WTC11 (cell line): ENCODE measurements around the gene STK25. TPM values are rescaled to one million over a fixed set of nuclear protein-coding genes. Genes with fewer than 3 reads are reported as not detected.

Experiments used
- ATF1 ChIP-seq: sonication (generic); formaldehyde crosslinking; IDR thresholded peaks from 2 replicates; pipeline ENCODE4 v1.8.1; 2023; ENCODE audit warnings: mild to moderate bottlenecking, moderate library complexity, missing genetic modification reagents
- CBFB ChIP-seq: sonication (generic); formaldehyde crosslinking; IDR thresholded peaks from 2 replicates; pipeline ENCODE4 v1.8.1; 2022; ENCODE audit warnings: mild to moderate bottlenecking, low read depth, missing genetic modification reagents
- CREB1 ChIP-seq: sonication (generic); formaldehyde crosslinking; IDR thresholded peaks from 2 replicates; pipeline ENCODE4 v1.8.0; 2023; ENCODE audit warnings: mild to moderate bottlenecking, missing genetic modification reagents
- ESRRA ChIP-seq: sonication (generic); formaldehyde crosslinking; IDR thresholded peaks from 2 replicates; pipeline ENCODE4 v1.8.1; 2022; ENCODE audit warnings: mild to moderate bottlenecking, missing genetic modification reagents, borderline replicate concordance
- FOXK1 ChIP-seq: sonication (generic); formaldehyde crosslinking; IDR thresholded peaks from 2 replicates; pipeline ENCODE4 v1.8.0; 2022; ENCODE audit warnings: mild to moderate bottlenecking, moderate library complexity, missing genetic modification reagents
- GABPB1 ChIP-seq: sonication (generic); formaldehyde crosslinking; IDR thresholded peaks from 2 replicates; pipeline ENCODE4 v1.8.1; 2023; ENCODE audit warnings: mild to moderate bottlenecking, missing genetic modification reagents
- IRF2 ChIP-seq: sonication (generic); formaldehyde crosslinking; IDR thresholded peaks from 2 replicates; pipeline ENCODE4 v1.8.0; 2022; ENCODE audit warnings: low read depth, missing genetic modification reagents, borderline replicate concordance
- NFATC4 ChIP-seq: fragments of 250-450 bp; sonication (Bioruptor Pico); IDR thresholded peaks from 2 replicates; pipeline ENCODE4 v1.9.0; 2021; ENCODE audit warnings: mild to moderate bottlenecking
- NFYB ChIP-seq: sonication (generic); formaldehyde crosslinking; conservative IDR thresholded peaks from 2 replicates; pipeline ENCODE4 v1.8.0; 2022; ENCODE audit warnings: low read depth, missing genetic modification reagents
- NR3C1 ChIP-seq: sonication (generic); formaldehyde crosslinking; conservative IDR thresholded peaks from 2 replicates; pipeline ENCODE4 v1.8.1; 2023; ENCODE audit warnings: low read depth, mild to moderate bottlenecking, missing genetic modification reagents
- OVOL2 ChIP-seq: fragments of 250-450 bp; sonication (Bioruptor Pico); IDR thresholded peaks from 2 replicates; pipeline ENCODE4 v1.9.0; 2021; ENCODE audit warnings: mild to moderate bottlenecking, borderline replicate concordance
- SMAD4 ChIP-seq: sonication (generic); formaldehyde crosslinking; IDR thresholded peaks from 2 replicates; pipeline ENCODE4 v1.8.0; 2022; ENCODE audit warnings: mild to moderate bottlenecking, missing genetic modification reagents
- TCF7 ChIP-seq: sonication (generic); formaldehyde crosslinking; IDR thresholded peaks from 2 replicates; pipeline ENCODE4 v1.8.0; 2022; ENCODE audit warnings: mild to moderate bottlenecking, low read depth, missing genetic modification reagents, moderate library complexity
- ZBTB21 ChIP-seq: sonication (generic); formaldehyde crosslinking; IDR thresholded peaks from 2 replicates; pipeline ENCODE4 v1.8.1; 2023; ENCODE audit warnings: mild to moderate bottlenecking, missing genetic modification reagents, borderline replicate concordance
- total RNA-seq: library from RNA; stranded (reverse); gene quantifications from 3 replicates; pipeline ENCODE4 v1.2.3, GENCODE V29; 2021
- TF ChIP-seq, protein P1 (sequence below): sonication (generic); formaldehyde crosslinking; IDR thresholded peaks from 2 replicates; pipeline ENCODE4 v1.8.0; 2023; ENCODE audit warnings: missing genetic modification reagents
- TF ChIP-seq, protein P2 (sequence below): sonication (generic); formaldehyde crosslinking; conservative IDR thresholded peaks from 2 replicates; pipeline ENCODE4 v1.8.1; 2023; ENCODE audit warnings: mild to moderate bottlenecking, low read depth, missing genetic modification reagents, moderate library complexity
- TF ChIP-seq, protein P3 (sequence below): fragments of 250-450 bp; sonication (Bioruptor Pico); IDR thresholded peaks from 2 replicates; pipeline ENCODE4 v1.8.0; 2021; ENCODE audit warnings: mild to moderate bottlenecking
- TF ChIP-seq, protein P4 (sequence below): sonication (generic); formaldehyde crosslinking; IDR thresholded peaks from 2 replicates; pipeline ENCODE4 v1.8.1; 2022; ENCODE audit warnings: low read depth, mild to moderate bottlenecking, moderate library complexity, missing genetic modification reagents, borderline replicate concordance
- TF ChIP-seq, protein P5 (sequence below): sonication (generic); formaldehyde crosslinking; IDR thresholded peaks from 2 replicates; pipeline ENCODE4 v1.8.1; 2023; ENCODE audit warnings: mild to moderate bottlenecking, missing genetic modification reagents
- TF ChIP-seq, protein P6 (sequence below): sonication (generic); formaldehyde crosslinking; IDR thresholded peaks from 2 replicates; pipeline ENCODE4 v1.8.0; 2023; ENCODE audit warnings: missing genetic modification reagents, mild to moderate bottlenecking, borderline replicate concordance
- TF ChIP-seq, protein P7 (sequence below): sonication (generic); formaldehyde crosslinking; IDR thresholded peaks from 2 replicates; pipeline ENCODE4 v1.8.1; 2023; ENCODE audit warnings: mild to moderate bottlenecking, missing genetic modification reagents, moderate library complexity
- TF ChIP-seq, protein P8 (sequence below): sonication (generic); formaldehyde crosslinking; IDR thresholded peaks from 2 replicates; pipeline ENCODE4 v1.8.0; 2022; ENCODE audit warnings: mild to moderate bottlenecking, missing genetic modification reagents
- TF ChIP-seq, protein P9 (sequence below): sonication (generic); formaldehyde crosslinking; IDR thresholded peaks from 2 replicates; pipeline ENCODE4 v1.8.0; 2022; ENCODE audit warnings: mild to moderate bottlenecking, missing genetic modification reagents

STK25 gene
- total RNA-seq, 1 experiment from 2014 or later = 232 TPM

DNA sequence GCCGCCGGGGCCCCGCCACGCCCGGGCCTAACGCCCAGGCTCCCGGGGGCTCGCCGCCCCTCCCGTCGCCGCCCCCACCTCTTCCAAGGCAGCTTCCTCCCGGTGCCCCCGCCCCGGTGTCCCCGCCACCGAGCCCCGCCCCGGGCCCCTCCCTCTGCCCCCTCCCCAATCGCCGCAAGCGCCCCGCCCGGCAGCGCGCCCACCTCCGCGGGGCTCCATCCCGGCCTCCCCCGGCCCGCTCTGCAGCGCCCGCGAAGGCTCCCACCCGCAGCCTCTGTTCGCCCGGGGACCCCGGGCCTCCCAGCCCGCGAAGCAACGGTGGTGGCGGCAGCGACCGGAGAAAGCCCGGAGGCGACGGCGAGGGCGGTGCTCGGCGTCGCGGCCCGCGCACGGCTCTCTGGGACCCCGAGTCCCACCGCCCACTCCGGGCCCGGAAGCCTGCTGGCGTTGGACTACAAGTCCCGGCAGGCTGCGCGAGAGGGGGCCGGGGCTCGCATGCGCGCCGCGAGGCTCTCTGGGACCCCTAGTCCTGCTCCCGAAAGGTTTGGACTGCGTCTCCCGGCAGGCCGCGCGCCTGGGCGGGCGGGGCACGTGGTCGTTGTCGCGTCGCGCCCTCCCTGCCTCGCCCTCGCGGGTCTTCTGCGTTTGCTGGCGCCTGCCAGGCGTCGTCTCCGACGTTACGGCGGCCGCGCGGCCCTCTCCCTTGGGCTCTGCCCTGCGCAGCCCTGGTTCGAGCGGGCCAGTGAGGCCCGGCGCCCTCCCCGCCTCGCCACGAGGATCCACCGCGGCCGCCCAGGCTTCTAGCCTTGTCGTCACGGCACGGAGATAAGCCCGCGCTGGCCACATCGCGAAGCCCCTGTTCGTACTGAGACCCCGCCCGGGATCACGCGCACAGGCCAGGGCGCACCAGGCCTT lies at the start of gene STK25 (continued):
- TF ChIP-seq, protein P1, sequence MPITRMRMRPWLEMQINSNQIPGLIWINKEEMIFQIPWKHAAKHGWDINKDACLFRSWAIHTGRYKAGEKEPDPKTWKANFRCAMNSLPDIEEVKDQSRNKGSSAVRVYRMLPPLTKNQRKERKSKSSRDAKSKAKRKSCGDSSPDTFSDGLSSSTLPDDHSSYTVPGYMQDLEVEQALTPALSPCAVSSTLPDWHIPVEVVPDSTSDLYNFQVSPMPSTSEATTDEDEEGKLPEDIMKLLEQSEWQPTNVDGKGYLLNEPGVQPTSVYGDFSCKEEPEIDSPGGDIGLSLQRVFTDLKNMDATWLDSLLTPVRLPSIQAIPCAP (CRISPR knock-in tag) = peak; percentile 97
- TF ChIP-seq, protein P2, sequence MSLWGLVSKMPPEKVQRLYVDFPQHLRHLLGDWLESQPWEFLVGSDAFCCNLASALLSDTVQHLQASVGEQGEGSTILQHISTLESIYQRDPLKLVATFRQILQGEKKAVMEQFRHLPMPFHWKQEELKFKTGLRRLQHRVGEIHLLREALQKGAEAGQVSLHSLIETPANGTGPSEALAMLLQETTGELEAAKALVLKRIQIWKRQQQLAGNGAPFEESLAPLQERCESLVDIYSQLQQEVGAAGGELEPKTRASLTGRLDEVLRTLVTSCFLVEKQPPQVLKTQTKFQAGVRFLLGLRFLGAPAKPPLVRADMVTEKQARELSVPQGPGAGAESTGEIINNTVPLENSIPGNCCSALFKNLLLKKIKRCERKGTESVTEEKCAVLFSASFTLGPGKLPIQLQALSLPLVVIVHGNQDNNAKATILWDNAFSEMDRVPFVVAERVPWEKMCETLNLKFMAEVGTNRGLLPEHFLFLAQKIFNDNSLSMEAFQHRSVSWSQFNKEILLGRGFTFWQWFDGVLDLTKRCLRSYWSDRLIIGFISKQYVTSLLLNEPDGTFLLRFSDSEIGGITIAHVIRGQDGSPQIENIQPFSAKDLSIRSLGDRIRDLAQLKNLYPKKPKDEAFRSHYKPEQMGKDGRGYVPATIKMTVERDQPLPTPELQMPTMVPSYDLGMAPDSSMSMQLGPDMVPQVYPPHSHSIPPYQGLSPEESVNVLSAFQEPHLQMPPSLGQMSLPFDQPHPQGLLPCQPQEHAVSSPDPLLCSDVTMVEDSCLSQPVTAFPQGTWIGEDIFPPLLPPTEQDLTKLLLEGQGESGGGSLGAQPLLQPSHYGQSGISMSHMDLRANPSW (CRISPR knock-in tag) = no peak
- TF ChIP-seq NFYB (CRISPR knock-in tag) (peak; percentile 57), IRF2 (CRISPR knock-in tag) (0 out of 2 replicates have a peak, but pooled peaks have one; percentile 87), NFATC4 (CRISPR knock-in tag) (no peak), GABPB1 (CRISPR knock-in tag) (peak; percentile 82), SMAD4 (peak; percentile 95), ZBTB21 (CRISPR knock-in tag) (peak; percentile 91), OVOL2 (CRISPR knock-in tag) (no peak), ATF1 (CRISPR knock-in tag) (peak; percentile 97), CBFB (CRISPR knock-in tag) (peak; percentile 96), ESRRA (CRISPR knock-in tag) (peak; percentile 94), CREB1 (CRISPR knock-in tag) (peak; percentile 97), FOXK1 (CRISPR knock-in tag) (peak; percentile 98), TCF7 (peak; percentile 95), NR3C1 (CRISPR knock-in tag) (peak; percentile 66; the same call in 1 of the 2 replicates)
- TF ChIP-seq, protein P3, sequence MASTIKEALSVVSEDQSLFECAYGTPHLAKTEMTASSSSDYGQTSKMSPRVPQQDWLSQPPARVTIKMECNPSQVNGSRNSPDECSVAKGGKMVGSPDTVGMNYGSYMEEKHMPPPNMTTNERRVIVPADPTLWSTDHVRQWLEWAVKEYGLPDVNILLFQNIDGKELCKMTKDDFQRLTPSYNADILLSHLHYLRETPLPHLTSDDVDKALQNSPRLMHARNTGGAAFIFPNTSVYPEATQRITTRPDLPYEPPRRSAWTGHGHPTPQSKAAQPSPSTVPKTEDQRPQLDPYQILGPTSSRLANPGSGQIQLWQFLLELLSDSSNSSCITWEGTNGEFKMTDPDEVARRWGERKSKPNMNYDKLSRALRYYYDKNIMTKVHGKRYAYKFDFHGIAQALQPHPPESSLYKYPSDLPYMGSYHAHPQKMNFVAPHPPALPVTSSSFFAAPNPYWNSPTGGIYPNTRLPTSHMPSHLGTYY (CRISPR knock-in tag) = no peak
- TF ChIP-seq, protein P4, sequence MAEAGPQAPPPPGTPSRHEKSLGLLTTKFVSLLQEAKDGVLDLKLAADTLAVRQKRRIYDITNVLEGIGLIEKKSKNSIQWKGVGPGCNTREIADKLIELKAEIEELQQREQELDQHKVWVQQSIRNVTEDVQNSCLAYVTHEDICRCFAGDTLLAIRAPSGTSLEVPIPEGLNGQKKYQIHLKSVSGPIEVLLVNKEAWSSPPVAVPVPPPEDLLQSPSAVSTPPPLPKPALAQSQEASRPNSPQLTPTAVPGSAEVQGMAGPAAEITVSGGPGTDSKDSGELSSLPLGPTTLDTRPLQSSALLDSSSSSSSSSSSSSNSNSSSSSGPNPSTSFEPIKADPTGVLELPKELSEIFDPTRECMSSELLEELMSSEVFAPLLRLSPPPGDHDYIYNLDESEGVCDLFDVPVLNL (CRISPR knock-in tag) = peak; percentile 89; the same call in 1 of the 2 replicates
- TF ChIP-seq, protein P5, sequence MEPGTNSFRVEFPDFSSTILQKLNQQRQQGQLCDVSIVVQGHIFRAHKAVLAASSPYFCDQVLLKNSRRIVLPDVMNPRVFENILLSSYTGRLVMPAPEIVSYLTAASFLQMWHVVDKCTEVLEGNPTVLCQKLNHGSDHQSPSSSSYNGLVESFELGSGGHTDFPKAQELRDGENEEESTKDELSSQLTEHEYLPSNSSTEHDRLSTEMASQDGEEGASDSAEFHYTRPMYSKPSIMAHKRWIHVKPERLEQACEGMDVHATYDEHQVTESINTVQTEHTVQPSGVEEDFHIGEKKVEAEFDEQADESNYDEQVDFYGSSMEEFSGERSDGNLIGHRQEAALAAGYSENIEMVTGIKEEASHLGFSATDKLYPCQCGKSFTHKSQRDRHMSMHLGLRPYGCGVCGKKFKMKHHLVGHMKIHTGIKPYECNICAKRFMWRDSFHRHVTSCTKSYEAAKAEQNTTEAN (CRISPR knock-in tag) = peak; percentile 97
- TF ChIP-seq, protein P6, sequence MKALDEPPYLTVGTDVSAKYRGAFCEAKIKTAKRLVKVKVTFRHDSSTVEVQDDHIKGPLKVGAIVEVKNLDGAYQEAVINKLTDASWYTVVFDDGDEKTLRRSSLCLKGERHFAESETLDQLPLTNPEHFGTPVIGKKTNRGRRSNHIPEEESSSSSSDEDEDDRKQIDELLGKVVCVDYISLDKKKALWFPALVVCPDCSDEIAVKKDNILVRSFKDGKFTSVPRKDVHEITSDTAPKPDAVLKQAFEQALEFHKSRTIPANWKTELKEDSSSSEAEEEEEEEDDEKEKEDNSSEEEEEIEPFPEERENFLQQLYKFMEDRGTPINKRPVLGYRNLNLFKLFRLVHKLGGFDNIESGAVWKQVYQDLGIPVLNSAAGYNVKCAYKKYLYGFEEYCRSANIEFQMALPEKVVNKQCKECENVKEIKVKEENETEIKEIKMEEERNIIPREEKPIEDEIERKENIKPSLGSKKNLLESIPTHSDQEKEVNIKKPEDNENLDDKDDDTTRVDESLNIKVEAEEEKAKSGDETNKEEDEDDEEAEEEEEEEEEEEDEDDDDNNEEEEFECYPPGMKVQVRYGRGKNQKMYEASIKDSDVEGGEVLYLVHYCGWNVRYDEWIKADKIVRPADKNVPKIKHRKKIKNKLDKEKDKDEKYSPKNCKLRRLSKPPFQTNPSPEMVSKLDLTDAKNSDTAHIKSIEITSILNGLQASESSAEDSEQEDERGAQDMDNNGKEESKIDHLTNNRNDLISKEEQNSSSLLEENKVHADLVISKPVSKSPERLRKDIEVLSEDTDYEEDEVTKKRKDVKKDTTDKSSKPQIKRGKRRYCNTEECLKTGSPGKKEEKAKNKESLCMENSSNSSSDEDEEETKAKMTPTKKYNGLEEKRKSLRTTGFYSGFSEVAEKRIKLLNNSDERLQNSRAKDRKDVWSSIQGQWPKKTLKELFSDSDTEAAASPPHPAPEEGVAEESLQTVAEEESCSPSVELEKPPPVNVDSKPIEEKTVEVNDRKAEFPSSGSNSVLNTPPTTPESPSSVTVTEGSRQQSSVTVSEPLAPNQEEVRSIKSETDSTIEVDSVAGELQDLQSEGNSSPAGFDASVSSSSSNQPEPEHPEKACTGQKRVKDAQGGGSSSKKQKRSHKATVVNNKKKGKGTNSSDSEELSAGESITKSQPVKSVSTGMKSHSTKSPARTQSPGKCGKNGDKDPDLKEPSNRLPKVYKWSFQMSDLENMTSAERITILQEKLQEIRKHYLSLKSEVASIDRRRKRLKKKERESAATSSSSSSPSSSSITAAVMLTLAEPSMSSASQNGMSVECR (CRISPR knock-in tag) = peak; percentile 99
- TF ChIP-seq, protein P7, sequence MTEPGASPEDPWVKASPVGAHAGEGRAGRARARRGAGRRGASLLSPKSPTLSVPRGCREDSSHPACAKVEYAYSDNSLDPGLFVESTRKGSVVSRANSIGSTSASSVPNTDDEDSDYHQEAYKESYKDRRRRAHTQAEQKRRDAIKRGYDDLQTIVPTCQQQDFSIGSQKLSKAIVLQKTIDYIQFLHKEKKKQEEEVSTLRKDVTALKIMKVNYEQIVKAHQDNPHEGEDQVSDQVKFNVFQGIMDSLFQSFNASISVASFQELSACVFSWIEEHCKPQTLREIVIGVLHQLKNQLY (CRISPR knock-in tag) = peak; percentile 95; the same call in 1 of the 2 replicates
- TF ChIP-seq, protein P8, sequence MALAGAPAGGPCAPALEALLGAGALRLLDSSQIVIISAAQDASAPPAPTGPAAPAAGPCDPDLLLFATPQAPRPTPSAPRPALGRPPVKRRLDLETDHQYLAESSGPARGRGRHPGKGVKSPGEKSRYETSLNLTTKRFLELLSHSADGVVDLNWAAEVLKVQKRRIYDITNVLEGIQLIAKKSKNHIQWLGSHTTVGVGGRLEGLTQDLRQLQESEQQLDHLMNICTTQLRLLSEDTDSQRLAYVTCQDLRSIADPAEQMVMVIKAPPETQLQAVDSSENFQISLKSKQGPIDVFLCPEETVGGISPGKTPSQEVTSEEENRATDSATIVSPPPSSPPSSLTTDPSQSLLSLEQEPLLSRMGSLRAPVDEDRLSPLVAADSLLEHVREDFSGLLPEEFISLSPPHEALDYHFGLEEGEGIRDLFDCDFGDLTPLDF (CRISPR knock-in tag) = peak; percentile 98
- TF ChIP-seq, protein P9, sequence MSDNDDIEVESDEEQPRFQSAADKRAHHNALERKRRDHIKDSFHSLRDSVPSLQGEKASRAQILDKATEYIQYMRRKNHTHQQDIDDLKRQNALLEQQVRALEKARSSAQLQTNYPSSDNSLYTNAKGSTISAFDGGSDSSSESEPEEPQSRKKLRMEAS = peak; percentile 100
